NB4 (cell line): ENCODE measurements around the gene BLACAT1.

Source experiments
- CTCF ChIP-seq: IDR thresholded peaks from one replicate; pipeline ENCODE4 v1.5.1; 2012; ENCODE audit warnings: low read depth, low read length
- POLR2A ChIP-seq: IDR thresholded peaks from 2 replicates; pipeline ENCODE4 v1.6.1; 2011; ENCODE audit warnings: mild to moderate bottlenecking; ENCODE audit not compliant: insufficient read length; ENCODE audit errors: extremely low read depth

GRCh38 chr1:205496661-205497060 lies 40.8 kb upstream of the BLACAT1 start:
- no peak for TF ChIP-seq POLR2A
- no peak for TF ChIP-seq CTCF
